IMR-90 (cell line): ENCODE data around the gene GTF3C6. TPM values are rescaled to one million over a fixed set of nuclear protein-coding genes. Genes with fewer than 3 reads are reported as not detected.

Experiments used
- ATAC-seq: fragments of 200-7000 bp; cut with Tn5 transposase; 2 replicates; pipeline ENCODE4 v1.9.1; 2020; ENCODE audit warnings: low read depth, mild to moderate bottlenecking, moderate library complexity
- BruUV-seq: library from RNA; stranded (reverse); fragments of 400-500 nt; replicated peaks from 2 replicates; lab custom pipeline; 2021; lab: Mats Ljungman, UMichigan
- CTCF ChIA-PET: fragments of 300-600 bp; formaldehyde crosslinking; extraction: SDS; loops from one replicate; lab custom pipeline; 2021; ENCODE audit warnings: antibody characterized with exemption; lab: Yijun Ruan, JAX
- POLR2A ChIA-PET: fragments of 300-600 bp; sonication (Branson Sonifier 250); formaldehyde crosslinking; loops from one replicate; lab custom pipeline; 2022; ENCODE audit warnings: antibody characterized with exemption; ENCODE audit not compliant: unreplicated experiment; lab: Charles Lee
- DNase-seq: peaks from one replicate; pipeline ENCODE4 v3.0.0; 2013
- H2AFZ ChIP-seq: replicated peaks from 2 replicates; pipeline ENCODE3; 2013; ENCODE audit warnings: low read length, mild to moderate bottlenecking; ENCODE audit not compliant: poor library complexity
- H2AK5ac ChIP-seq: 2 replicates; pipeline ENCODE4 v1.6.1; 2013; ENCODE audit warnings: low read depth, low read length, inconsistent platforms
- H2AK9ac ChIP-seq: replicated peaks from 2 replicates; pipeline ENCODE3; 2013; ENCODE audit warnings: mild to moderate bottlenecking, low read depth, low read length, moderate library complexity; ENCODE audit not compliant: poor library complexity
- H2BK120ac ChIP-seq: 2 replicates; pipeline ENCODE4 v1.6.1; 2013; ENCODE audit warnings: low read depth, low read length, inconsistent platforms
- H2BK15ac ChIP-seq: 3 replicates; pipeline ENCODE4 v1.6.1; 2013; ENCODE audit warnings: low read depth, low read length, inconsistent platforms
- H2BK20ac ChIP-seq: 2 replicates; pipeline ENCODE4 v1.6.1; 2013; ENCODE audit warnings: low read depth, mild to moderate bottlenecking, inconsistent platforms, low read length, moderate library complexity
- H2BK5ac ChIP-seq: 2 replicates; pipeline ENCODE4 v1.6.1; 2013; ENCODE audit warnings: mild to moderate bottlenecking, low read depth, low read length, inconsistent platforms; ENCODE audit not compliant: poor library complexity, severe bottlenecking
- H3K14ac ChIP-seq: replicated peaks from 2 replicates; pipeline ENCODE4 v1.6.1; 2013; ENCODE audit warnings: low read depth, low read length, inconsistent platforms
- H3K18ac ChIP-seq: 2 replicates; pipeline ENCODE4 v1.6.1; 2013; ENCODE audit warnings: low read depth, low read length, control low read depth
- H3K23ac ChIP-seq: 2 replicates; pipeline ENCODE4 v1.6.1; 2013; ENCODE audit warnings: low read depth, low read length, inconsistent platforms
- H3K27ac ChIP-seq: 2 replicates; pipeline ENCODE4 v1.5.1; 2013; ENCODE audit warnings: mild to moderate bottlenecking, control low read depth, low read length; ENCODE audit not compliant: insufficient read depth
- H3K27me3 ChIP-seq: 2 replicates; pipeline ENCODE4 v1.6.1; 2013; ENCODE audit warnings: low read length; ENCODE audit not compliant: control insufficient read depth, insufficient read depth
- H3K36me3 ChIP-seq: 2 replicates; pipeline ENCODE4 v1.6.1; 2013; ENCODE audit warnings: low read length, mixed read lengths; ENCODE audit not compliant: control insufficient read depth, insufficient read depth
- H3K4ac ChIP-seq: 2 replicates; pipeline ENCODE4 v1.6.1; 2013; ENCODE audit warnings: low read depth, low read length, inconsistent platforms
- H3K4me1 ChIP-seq: 2 replicates; pipeline ENCODE4 v1.6.1; 2013; ENCODE audit warnings: low read length, mixed read lengths; ENCODE audit not compliant: control insufficient read depth, insufficient read depth
- H3K4me2 ChIP-seq: 2 replicates; pipeline ENCODE4 v1.6.1; 2013; ENCODE audit warnings: low read depth, mild to moderate bottlenecking, control low read depth, low read length, moderate library complexity
- H3K4me3 ChIP-seq: 2 replicates; pipeline ENCODE4 v1.5.1; 2013; ENCODE audit warnings: low read depth, mild to moderate bottlenecking, control low read depth, low read length, moderate library complexity; ENCODE audit not compliant: insufficient read depth
- H3K56ac ChIP-seq: 2 replicates; pipeline ENCODE4 v1.6.1; 2013; ENCODE audit warnings: low read length, inconsistent platforms; ENCODE audit not compliant: insufficient read depth; ENCODE audit errors: extremely low read depth
- H3K79me1 ChIP-seq, 2 experiments: 2 replicates each; pipeline ENCODE4 v1.6.1; 2013; ENCODE audit warnings: low read length in 2 of 2, inconsistent platforms in 1 of 2, low read depth in 1 of 2
- H3K9ac ChIP-seq: 2 replicates; pipeline ENCODE4 v1.6.1; 2013; ENCODE audit warnings: low read depth, low read length, control low read depth
- H3K9me1 ChIP-seq: 2 replicates; pipeline ENCODE4 v1.6.1; 2013; ENCODE audit warnings: low read length, inconsistent platforms; ENCODE audit not compliant: insufficient read depth
- H3K9me3 ChIP-seq: 2 replicates; pipeline ENCODE4 v1.6.1; 2013; ENCODE audit warnings: low read length; ENCODE audit not compliant: control insufficient read depth, insufficient read depth
- H4K20me1 ChIP-seq: 2 replicates; pipeline ENCODE4 v1.6.1; 2013; ENCODE audit warnings: low read length, inconsistent platforms; ENCODE audit not compliant: insufficient read depth
- H4K5ac ChIP-seq: 2 replicates; pipeline ENCODE4 v1.6.1; 2013; ENCODE audit warnings: mild to moderate bottlenecking, low read depth, low read length, control low read depth
- H4K8ac ChIP-seq, 2 experiments: 2 replicates each; pipeline ENCODE4 v1.6.1; 2013; ENCODE audit warnings: low read depth in 2 of 2, low read length in 2 of 2, control low read depth in 1 of 2, inconsistent platforms in 1 of 2
- H4K91ac ChIP-seq: 2 replicates; pipeline ENCODE4 v1.6.1; 2013; ENCODE audit warnings: low read depth, low read length, inconsistent platforms; ENCODE audit not compliant: insufficient read depth
- CEBPB ChIP-seq: IDR thresholded peaks from 2 replicates; pipeline ENCODE4 v1.6.1; 2012; ENCODE audit warnings: low read depth, low read length, improper control_type of control experiment
- ELK1 ChIP-seq: fragments of 150-350 bp; IDR thresholded peaks from 2 replicates; pipeline ENCODE4 v1.6.1; 2016; ENCODE audit warnings: low read depth, mild to moderate bottlenecking, low read length, moderate library complexity, borderline replicate concordance
- MAFK ChIP-seq: IDR thresholded peaks from 2 replicates; pipeline ENCODE4 v1.6.1; 2012; ENCODE audit warnings: low read depth, low read length, improper control_type of control experiment
- MAZ ChIP-seq: IDR thresholded peaks from 2 replicates; pipeline ENCODE4 v1.6.1; 2012; ENCODE audit warnings: low read depth, mild to moderate bottlenecking, low read length, improper control_type of control experiment, moderate library complexity, borderline replicate concordance
- POLR2A ChIP-seq: IDR thresholded peaks from 2 replicates; pipeline ENCODE4 v1.6.1; 2012; ENCODE audit warnings: mild to moderate bottlenecking, low read depth, low read length
- RCOR1 ChIP-seq: IDR thresholded peaks from 2 replicates; pipeline ENCODE4 v1.6.1; 2012; ENCODE audit warnings: mild to moderate bottlenecking, low read length, improper control_type of control experiment; ENCODE audit not compliant: insufficient replicate concordance
- RFX5 ChIP-seq: IDR thresholded peaks from 2 replicates; pipeline ENCODE4 v1.8.0; 2012; ENCODE audit warnings: low read depth, mild to moderate bottlenecking, low read length, moderate library complexity
- USF2 ChIP-seq: fragments of 150-350 bp; IDR thresholded peaks from 2 replicates; pipeline ENCODE4 v1.6.1; 2017; ENCODE audit warnings: mild to moderate bottlenecking, antibody characterized with exemption, low read length, low read depth
- WGBS, 2 experiments: methylation state at CpG; one replicate each; pipeline versions ENCODE4 v1.1.5 to v1.1.7; 2013; ENCODE audit warnings: missing lambda C conversion rate in 2 of 2; ENCODE audit not compliant: insufficient read length in 1 of 2; ENCODE audit errors: extremely low coverage in 2 of 2; 5-methylcytosine and 5-hydroxymethylcytosine counted together
- dilution Hi-C: fragments of 300-500 bp; cut with HindIII; formaldehyde crosslinking; loops from one replicate; pipeline ENCODE4 v1.14.3; 2018; ENCODE audit warnings: low sequenced_read_pairs; ENCODE audit not compliant: unreplicated experiment
- in situ Hi-C: fragments of 300-500 bp; cut with MboI; formaldehyde crosslinking; loops from 3 replicates; pipeline ENCODE4 v1.14.3; 2019; ENCODE audit warnings: low sequenced_read_pairs, inconsistent platforms, mixed read lengths
- intact Hi-C: fragments of 100-400 bp; cut with micrococcal nuclease; formaldehyde crosslinking; loops from 2 replicates; pipeline ENCODE4 v1.10.0; 2022
- polyA plus RNA-seq, 3 experiments: library from polyadenylated mRNA; depleted of rRNA; stranded (reverse); fragments of >200 nt; gene quantifications; 2 replicates each; pipeline ENCODE4 v1.2.3, GENCODE V29; 2012; ENCODE audit warnings: low replicate concordance in 1 of 3
- total RNA-seq: library from RNA; depleted of rRNA; stranded (reverse); fragments of >200 nt; gene quantifications from 2 replicates; pipeline ENCODE4 v1.2.3, GENCODE V29; 2012
- TF ChIP-seq, protein P1 (sequence below): conservative IDR thresholded peaks from 2 replicates; pipeline ENCODE4 v1.5.1; 2012; ENCODE audit warnings: mild to moderate bottlenecking, low read depth, low read length, improper control_type of control experiment

The GTF3C6 gene
- total and polyA plus RNA-seq, 2 of the 4 experiments (the other 2 are of a cell fraction), result 10.4 to 40.5 TPM

GRCh38 chr6:110965629-110966229, 7.2 kb downstream of the GTF3C6 start:
- no peak overlapping the region for H3K9ac ChIP-seq
- no peak overlapping the region for H4K5ac ChIP-seq
- POLR2A ChIA-PET, result no interaction called here
- DNase-seq (no peak), ATAC-seq (no peak)
- no peak overlapping the region for H4K8ac ChIP-seq
- no peaks in the 10 kb centered on the region for H3K4me1 ChIP-seq
- H4K20me1 ChIP-seq, result no peaks in the 10 kb centered on the region
- H2BK120ac ChIP-seq, result no peak overlapping the region
- no peak overlapping the region for H2AFZ ChIP-seq
- H3K9me3 ChIP-seq, result no peaks in the 10 kb centered on the region
- H2BK15ac ChIP-seq, result no peak overlapping the region
- no peak overlapping the region for H3K14ac ChIP-seq
- intact Hi-C loops (no loop called here), dilution Hi-C loops (no loop called here), in situ Hi-C loops (no loop called here)
- CTCF ChIA-PET, result no interaction called here
- H3K9me1 ChIP-seq, result no peaks in the 10 kb centered on the region
- H2AK9ac ChIP-seq, result no peak overlapping the region
- H3K36me3 ChIP-seq, result peaks cover 23% of the 10 kb centered on the region
- H3K56ac ChIP-seq, result no peak overlapping the region
- no TSS peak for BruUV-seq
- no peak overlapping the region for H3K18ac ChIP-seq
- no peaks in the 10 kb centered on the region; a peak in 2 of 4 replicates for H3K79me1 ChIP-seq
- no CpG with 5 or more reads among the region's 3 CpGs for WGBS, 2 experiments
- H3K23ac ChIP-seq, result no peak overlapping the region
- H2AK5ac ChIP-seq, result no peak overlapping the region
- H2BK20ac ChIP-seq, result no peak overlapping the region
- no peak overlapping the region for H2BK5ac ChIP-seq
- H3K27me3 ChIP-seq, result no peaks in the 10 kb centered on the region
- no peak overlapping the region for H3K4ac ChIP-seq
- H3K4me2 ChIP-seq, result no peak overlapping the region
- no peak overlapping the region for H3K27ac ChIP-seq
- no peak overlapping the region for H3K4me3 ChIP-seq
- no peak overlapping the region for H4K91ac ChIP-seq
- TF ChIP-seq ELK1, result no peak
- TF ChIP-seq USF2, result no peak
- TF ChIP-seq RFX5, result no peak
- TF ChIP-seq MAFK, result no peak
- TF ChIP-seq RCOR1, result no peak
- no peak for TF ChIP-seq CEBPB
- no peak for TF ChIP-seq POLR2A
- TF ChIP-seq, protein P1, sequence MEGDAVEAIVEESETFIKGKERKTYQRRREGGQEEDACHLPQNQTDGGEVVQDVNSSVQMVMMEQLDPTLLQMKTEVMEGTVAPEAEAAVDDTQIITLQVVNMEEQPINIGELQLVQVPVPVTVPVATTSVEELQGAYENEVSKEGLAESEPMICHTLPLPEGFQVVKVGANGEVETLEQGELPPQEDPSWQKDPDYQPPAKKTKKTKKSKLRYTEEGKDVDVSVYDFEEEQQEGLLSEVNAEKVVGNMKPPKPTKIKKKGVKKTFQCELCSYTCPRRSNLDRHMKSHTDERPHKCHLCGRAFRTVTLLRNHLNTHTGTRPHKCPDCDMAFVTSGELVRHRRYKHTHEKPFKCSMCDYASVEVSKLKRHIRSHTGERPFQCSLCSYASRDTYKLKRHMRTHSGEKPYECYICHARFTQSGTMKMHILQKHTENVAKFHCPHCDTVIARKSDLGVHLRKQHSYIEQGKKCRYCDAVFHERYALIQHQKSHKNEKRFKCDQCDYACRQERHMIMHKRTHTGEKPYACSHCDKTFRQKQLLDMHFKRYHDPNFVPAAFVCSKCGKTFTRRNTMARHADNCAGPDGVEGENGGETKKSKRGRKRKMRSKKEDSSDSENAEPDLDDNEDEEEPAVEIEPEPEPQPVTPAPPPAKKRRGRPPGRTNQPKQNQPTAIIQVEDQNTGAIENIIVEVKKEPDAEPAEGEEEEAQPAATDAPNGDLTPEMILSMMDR, result no peak
- TF ChIP-seq MAZ, result no peak
